Liver (tissue), 9 donors: ENCODE results near the gene STT3B. TPM values are rescaled to one million over a fixed set of nuclear protein-coding genes. Genes with fewer than 3 reads are reported as not detected.

Experiments
- DNase-seq: peaks from one replicate; pipeline ENCODE4 v3.0.0-alpha.2; 2017; ENCODE audit warnings: low spot score
- H3K27ac ChIP-seq, 2 donors: one replicate each; pipeline ENCODE4 v1.7.0; 2013; ENCODE audit warnings: inconsistent platforms in 2 of 2, low read length in 2 of 2, control low read depth in 1 of 2, low read depth in 1 of 2, mild to moderate bottlenecking in 1 of 2
- H3K27me3 ChIP-seq, 4 donors: one replicate each; pipeline versions ENCODE4 v1.6.1 to v1.7.0; 2013; ENCODE audit warnings: low read length in 3 of 4, inconsistent platforms in 1 of 4, mild to moderate bottlenecking in 1 of 4, moderate library complexity in 1 of 4; ENCODE audit not compliant: control insufficient read depth in 4 of 4, insufficient read depth in 4 of 4
- H3K36me3 ChIP-seq, 4 donors: one replicate each; pipeline versions ENCODE4 v1.6.1 to v1.7.0; 2013; ENCODE audit warnings: low read length in 3 of 4, mild to moderate bottlenecking in 3 of 4, low read depth in 1 of 4, moderate library complexity in 1 of 4; ENCODE audit not compliant: control insufficient read depth in 4 of 4, insufficient read depth in 3 of 4
- H3K4me1 ChIP-seq, 4 donors: one replicate each; pipeline versions ENCODE4 v1.6.1 to v1.7.0; 2013; ENCODE audit warnings: low read length in 3 of 4, mild to moderate bottlenecking in 3 of 4, moderate library complexity in 1 of 4; ENCODE audit not compliant: control insufficient read depth in 4 of 4, insufficient read depth in 4 of 4
- H3K4me3 ChIP-seq, 3 donors: one replicate each; pipeline versions ENCODE4 v1.6.1 to v1.7.0; 2013; ENCODE audit warnings: low read length in 3 of 3, control low read depth in 1 of 3, low read depth in 1 of 3, mild to moderate bottlenecking in 1 of 3
- H3K9ac ChIP-seq, 2 donors: one replicate each; pipeline ENCODE4 v1.7.0; 2013; ENCODE audit warnings: low read length in 2 of 2, mild to moderate bottlenecking in 2 of 2, moderate library complexity in 2 of 2, control low read depth in 1 of 2, low read depth in 1 of 2
- H3K9me3 ChIP-seq, 4 donors: one replicate each; pipeline versions ENCODE4 v1.6.1 to v1.7.0; 2013; ENCODE audit warnings: low read length in 3 of 4; ENCODE audit not compliant: control insufficient read depth in 4 of 4
- EGR1 ChIP-seq, 2 donors: IDR thresholded peaks; 2 replicates each; pipeline ENCODE4 v1.6.1; 2016 to 2018; ENCODE audit warnings: antibody characterized with exemption in 2 of 2, low read depth in 2 of 2
- FOXA1 ChIP-seq: IDR thresholded peaks from 2 replicates; pipeline ENCODE4 v1.6.1; 2016; ENCODE audit warnings: antibody characterized with exemption
- FOXA2 ChIP-seq: IDR thresholded peaks from 2 replicates; pipeline ENCODE4 v1.6.1; 2016; ENCODE audit warnings: antibody characterized with exemption
- HNF4A ChIP-seq, 2 donors: conservative IDR thresholded peaks; 2 replicates each; pipeline ENCODE4 v1.6.1; 2016; ENCODE audit warnings: antibody characterized with exemption in 2 of 2, mild to moderate bottlenecking in 2 of 2
- HNF4G ChIP-seq: IDR thresholded peaks from 2 replicates; pipeline ENCODE4 v1.6.1; 2016; ENCODE audit warnings: antibody characterized with exemption
- JUND ChIP-seq, 2 donors: IDR thresholded peaks; 2 replicates each; pipeline ENCODE4 v1.6.1; 2016; ENCODE audit warnings: antibody characterized with exemption in 2 of 2
- MAX ChIP-seq: IDR thresholded peaks from 2 replicates; pipeline ENCODE4 v1.6.1; 2016; ENCODE audit warnings: antibody characterized with exemption
- NR2F2 ChIP-seq: IDR thresholded peaks from 2 replicates; pipeline ENCODE4 v1.6.1; 2016; ENCODE audit warnings: antibody characterized with exemption
- RAD21 ChIP-seq, 2 donors: IDR thresholded peaks; 2 replicates each; pipeline ENCODE4 v1.6.1; 2016; ENCODE audit warnings: antibody characterized with exemption in 2 of 2, mild to moderate bottlenecking in 2 of 2
- REST ChIP-seq: IDR thresholded peaks from 2 replicates; pipeline ENCODE4 v1.6.1; 2016; ENCODE audit warnings: antibody characterized with exemption, mild to moderate bottlenecking
- RXRA ChIP-seq, 2 donors: IDR thresholded peaks; 2 replicates each; pipeline ENCODE4 v1.6.1; 2017 to 2018; ENCODE audit warnings: antibody characterized with exemption in 2 of 2, mild to moderate bottlenecking in 1 of 2
- SP1 ChIP-seq: IDR thresholded peaks from 2 replicates; pipeline ENCODE4 v1.6.1; 2018; ENCODE audit warnings: antibody characterized with exemption, mild to moderate bottlenecking
- TAF1 ChIP-seq: conservative IDR thresholded peaks from 2 replicates; pipeline ENCODE4 v1.6.1; 2016; ENCODE audit warnings: antibody characterized with exemption, mild to moderate bottlenecking
- YY1 ChIP-seq: IDR thresholded peaks from 2 replicates; pipeline ENCODE4 v1.6.1; 2016; ENCODE audit warnings: antibody characterized with exemption, mild to moderate bottlenecking
- ZBTB33 ChIP-seq: IDR thresholded peaks from 2 replicates; pipeline ENCODE4 v1.6.1; 2016; ENCODE audit warnings: antibody characterized with exemption
- WGBS: extraction: QIAGEN DNeasy Blood & Tissue Kit; methylation state at CpG from one replicate; pipeline ENCODE4 v1.1.7; 2013; 5-methylcytosine and 5-hydroxymethylcytosine counted together
- polyA plus RNA-seq, 2 donors: library from polyadenylated mRNA; stranded (reverse) in 1 of 2; unstranded in 1 of 2; fragments of 200-250 nt in 1 of 2; fragments of >200 nt in 1 of 2; fragmentation: Nextera tagmentation in 1 of 2; extraction: Ambion mirVana in 1 of 2; gene quantifications; one replicate each; pipeline versions ENCODE4 v1.2.1 to v1.2.3, GENCODE V29; 2013 to 2015
- total RNA-seq, 2 donors: library from RNA; depleted of rRNA; stranded (reverse); fragments of >200 nt; gene quantifications; one replicate each; pipeline ENCODE4 v1.2.3, GENCODE V29; 2014
- donor health status: healthy.
- donor health status: healthy.
- donor health status: healthy.
- donor health status: healthy.
- donor health status: healthy.

STT3B gene
- total and polyA plus RNA-seq, 4 donors = 23.9 to 128 (median 85.5) TPM

GRCh38 chr3:31664031-31664430 lies 131.3 kb downstream of the STT3B start:
- Histone ChIP-seq H3K4me3 (no peak overlapping the region), H3K36me3 (no peaks in the 10 kb centered on the region), H3K27me3 (no peaks in the 10 kb centered on the region), H3K4me1 (peaks cover 0 to 4% (median 0%) of the 10 kb centered on the region in 4 donors), H3K9me3 (peaks cover 0 to 5% (median 0%) of the 10 kb centered on the region in 4 donors), H3K9ac (no peak overlapping the region), H3K27ac (no peak overlapping the region)
- no peak for TF ChIP-seq TAF1
- no peak for TF ChIP-seq EGR1 (IDR thresholded peaks at IDR 0.05; ENCODE audit: low read depth in 2 of 2)
- TF ChIP-seq SP1 = no peak
- TF ChIP-seq ZBTB33 = no peak
- TF ChIP-seq HNF4G = no peak
- no peak for TF ChIP-seq FOXA2
- no peak for TF ChIP-seq NR2F2
- TF ChIP-seq YY1 = no peak
- TF ChIP-seq FOXA1 = no peak
- no peak for TF ChIP-seq JUND (IDR thresholded peaks at IDR 0.05)
- no peak for TF ChIP-seq HNF4A (conservative IDR thresholded peaks at IDR 0.05)
- TF ChIP-seq MAX = no peak
- no peak for TF ChIP-seq REST
- no peak for TF ChIP-seq RAD21 (IDR thresholded peaks at IDR 0.05)
- no peak for TF ChIP-seq RXRA (IDR thresholded peaks at IDR 0.05)
- WGBS = 98% methylated on average over 17 of the region's 17 CpGs
- no peak for DNase-seq

GRCh38 chr3:31667582-31667981 lies 134.9 kb downstream of the STT3B start:
- Histone ChIP-seq H3K9me3 (no peaks in the 10 kb centered on the region), H3K4me3 (no peak overlapping the region), H3K27ac (no peak overlapping the region), H3K9ac (no peak overlapping the region), H3K27me3 (no peaks in the 10 kb centered on the region), H3K4me1 (peaks cover 0 to 10% (median 0%) of the 10 kb centered on the region in 4 donors), H3K36me3 (no peaks in the 10 kb centered on the region)
- TF ChIP-seq FOXA2 = no peak
- no peak for TF ChIP-seq YY1
- TF ChIP-seq EGR1 (IDR thresholded peaks at IDR 0.05; ENCODE audit: low read depth in 2 of 2) = no peak
- TF ChIP-seq MAX = no peak
- TF ChIP-seq NR2F2 = no peak
- no peak for TF ChIP-seq HNF4G
- DNase-seq = no peak
- WGBS = 97% methylated on average over 1 of the region's 1 CpG
